T-cell (primary cell): ENCODE measurements around the gene KYAT1. TPM values are rescaled to one million over a fixed set of nuclear protein-coding genes. Genes with fewer than 3 reads are reported as not detected.

ENCODE experiments used
- ATAC-seq, 4 experiments: fragments of 200-7000 bp in 3 of 4; fragments of 150-1000 bp in 1 of 4; cut with Tn5 transposase; replicated peaks in 1 of 4; 1 replicate in 3 of 4; 2 replicates in 1 of 4; pipeline ENCODE4 v1.10.0; 2021; ENCODE audit warnings: moderate library complexity in 3 of 4, mild to moderate bottlenecking in 2 of 4, moderate number of reproducible peaks in 1 of 4
- CTCF ChIA-PET, 2 donors: fragments of 300-600 bp; sonication (Branson Sonifier 250); formaldehyde crosslinking; loops; one replicate each; lab custom pipeline; 2022; ENCODE audit warnings: antibody characterized with exemption in 2 of 2; lab: Charles Lee
- POLR2A ChIA-PET, 2 donors: fragments of 300-600 bp; sonication (Branson Sonifier 250); formaldehyde crosslinking; loops; one replicate each; lab custom pipeline; 2022; ENCODE audit warnings: antibody characterized with exemption in 2 of 2; lab: Charles Lee
- DNase-seq, 35 experiments: peaks; one replicate each; pipeline versions ENCODE4 v3.0.0 to v3.0.0-alpha.2; 2013 to 2023
- H3K27ac ChIP-seq: one replicate; pipeline ENCODE4 v1.5.1; 2013; ENCODE audit warnings: low read length
- H3K27me3 ChIP-seq, 2 experiments: replicated peaks in 1 of 2; 1 replicate in 1 of 2; 2 replicates in 1 of 2; pipeline versions ENCODE4 v1.6.1 to v1.7.0; 2013; ENCODE audit warnings: low read length in 1 of 2, mixed read lengths in 1 of 2; ENCODE audit not compliant: control insufficient read depth in 2 of 2, insufficient read depth in 2 of 2; ENCODE audit errors: extremely low read depth in 1 of 2
- H3K36me3 ChIP-seq, 2 donors: 1 replicate in 1 of 2; 2 replicates in 1 of 2; pipeline versions ENCODE4 v1.6.1 to v1.7.0; 2013; ENCODE audit warnings: low read length in 1 of 2; ENCODE audit not compliant: control insufficient read depth in 2 of 2, insufficient read depth in 1 of 2; ENCODE audit errors: extremely low read depth in 1 of 2
- H3K4me1 ChIP-seq, 2 experiments: 1 replicate in 1 of 2; 2 replicates in 1 of 2; pipeline versions ENCODE4 v1.6.1 to v1.7.0; 2013; ENCODE audit warnings: low read length in 2 of 2, mixed read lengths in 1 of 2; ENCODE audit not compliant: insufficient read depth in 2 of 2, control insufficient read depth in 1 of 2; ENCODE audit errors: extremely low read depth in 1 of 2
- H3K4me3 ChIP-seq, 2 donors: 1 replicate in 1 of 2; 2 replicates in 1 of 2; pipeline versions ENCODE4 v1.5.1 to v1.7.0; 2013; ENCODE audit warnings: mild to moderate bottlenecking in 2 of 2, low read length in 1 of 2, moderate library complexity in 1 of 2; ENCODE audit not compliant: control insufficient read depth in 1 of 2; ENCODE audit errors: extremely low read depth in 1 of 2
- H3K9me3 ChIP-seq: 2 replicates; pipeline ENCODE4 v1.7.0; 2013
- H3K27ac Mint-ChIP-seq, 2 donors: one replicate each; pipeline ENCODE4 v1.8.0; 2020 to 2021; ENCODE audit warnings: mild to moderate bottlenecking in 2 of 2, mixed read lengths in 2 of 2
- H3K27me3 Mint-ChIP-seq, 2 donors: one replicate each; pipeline ENCODE4 v1.8.0; 2021 to 2022; ENCODE audit warnings: mixed read lengths in 2 of 2
- H3K36me3 Mint-ChIP-seq: one replicate; pipeline ENCODE4 v1.8.0; 2021; ENCODE audit warnings: mixed read lengths
- H3K4me1 Mint-ChIP-seq, 3 donors: one replicate each; pipeline ENCODE4 v1.8.0; 2020 to 2022; ENCODE audit warnings: mixed read lengths in 3 of 3, mild to moderate bottlenecking in 1 of 3
- H3K4me3 Mint-ChIP-seq, 3 donors: one replicate each; pipeline ENCODE4 v1.8.0; 2020 to 2022; ENCODE audit warnings: mild to moderate bottlenecking in 3 of 3, mixed read lengths in 3 of 3, moderate library complexity in 3 of 3
- H3K9me3 Mint-ChIP-seq, 3 donors: one replicate each; pipeline ENCODE4 v1.8.0; 2020 to 2022; ENCODE audit warnings: mixed read lengths in 3 of 3
- WGBS: methylation state at CpG from one replicate; pipeline ENCODE4 v1.1.5; 2013; ENCODE audit warnings: missing lambda C conversion rate; ENCODE audit not compliant: insufficient coverage; 5-methylcytosine and 5-hydroxymethylcytosine counted together
- total RNA-seq, 35 experiments: library from RNA in 6 of 35; stranded (reverse) in 6 of 35; fragments of 120-200 nt in 1 of 35; gene quantifications; one replicate each; pipeline versions ENCODE4 v1.2.1 to v1.2.4 and lab custom pipeline; 2013 to 2026

The KYAT1 gene
- total RNA-seq, 5 donors from 2014 or later (not counting 1 experiment from before 2014, with no cell fraction given), result 9.7 to 15.6 (median 11.7) TPM

- Histone ChIP-seq H3K4me1 (peaks cover 6 to 19% of the 10 kb centered on the region in 2 experiments), H3K27me3 (peaks cover 0 to 8% of the 10 kb centered on the region in 2 experiments), H3K4me3 (peak overlapping the region; percentile 12 to 15), H3K36me3 (peaks cover 14 to 19% of the 10 kb centered on the region in 2 donors), H3K9me3 (no peaks in the 10 kb centered on the region), H3K27ac (peak overlapping the region; percentile 12)
- 56% methylated on average over 5 of the region's 32 CpGs for WGBS
- DNase-seq, result peak in 4 of 35 experiments; percentile 7 to 25 (median 19)
- Mint-ChIP-seq H3K9me3 (no peaks in the 10 kb centered on the region), H3K4me3 (peak overlapping the region; percentile 24 to 44 (median 36)), H3K27me3 (no peaks in the 10 kb centered on the region), H3K36me3 (peaks cover 14% of the 10 kb centered on the region), H3K27ac (no peak overlapping the region), H3K4me1 (peaks cover 5 to 20% (median 11%) of the 10 kb centered on the region in 3 donors)
- ChIA-PET POLR2A (interaction anchor here in 1 of 2 donors (0.6 to 0.7 kb wide), 2 partner anchors 89 to 1943 kb away, joined by 3 to 10 read pairs; no protein-coding TSS in a partner anchor), CTCF (interaction anchor here in 1 of 2 donors (0.7 kb wide), 1 partner anchor 43 kb away, joined by 6 read pairs; no protein-coding TSS in a partner anchor)
- peak; percentile 55 to 67 (median 60) for ATAC-seq
Observed at GRCh38 chr9:128921881-128922763, 40.4 kb upstream of the KYAT1 start.

DNA sequence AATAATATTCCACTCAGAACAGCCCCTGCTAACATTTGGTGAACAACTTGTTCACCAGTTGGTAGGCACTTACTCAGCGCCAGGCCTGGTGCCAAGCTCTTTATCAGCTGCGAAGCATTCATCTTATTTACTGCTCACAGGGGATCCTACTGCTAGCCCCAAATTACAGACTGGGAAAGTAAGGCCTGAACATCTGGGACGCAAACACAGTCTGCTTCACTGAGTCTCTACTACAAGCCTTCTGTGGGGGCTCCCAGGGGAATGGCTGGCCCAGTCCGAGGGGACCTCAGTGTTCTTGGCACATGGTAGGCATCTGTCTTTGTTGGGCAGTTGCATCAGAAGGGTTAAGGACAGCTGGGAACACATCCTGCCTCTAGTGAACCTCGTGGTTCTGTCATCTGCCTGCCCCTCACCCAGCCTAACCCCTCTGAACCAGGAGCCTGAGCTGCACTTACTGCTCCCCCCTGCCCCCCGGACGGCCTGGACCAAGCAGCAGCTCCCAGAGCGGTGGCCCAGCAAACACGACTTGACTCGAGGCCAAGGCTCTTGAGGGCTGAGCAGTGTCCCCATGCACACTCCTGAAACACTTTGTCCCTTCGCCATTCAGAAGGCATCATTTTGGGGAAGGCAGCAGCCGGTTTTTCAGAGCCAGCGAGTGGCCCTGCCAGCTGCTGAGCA is 38.8 kb upstream of the KYAT1 start, which contains the start of gene PHYHD1:
Gene PHYHD1, plus strand, starts transcription at position 602 of the 678 bp plus-strand sequence. CDS start 1,342 bp downstream, outside the sequence.
- Mint-ChIP-seq H3K4me1 (peaks cover 0 to 15% (median 7%) of the 10 kb centered on the region in 3 donors), H3K27me3 (no peaks in the 10 kb centered on the region), H3K36me3 (peaks cover 22% of the 10 kb centered on the region), H3K4me3 (peak within 1 kb of the TSS; percentile 24 to 44 (median 36)), H3K27ac (peak within 1 kb of the TSS in 1 of 2 donors; percentile 19), H3K9me3 (no peaks in the 10 kb centered on the region)
- DNase-seq (no peak), ATAC-seq (no peak)
- ChIA-PET CTCF (interaction anchor here in 1 of 2 donors (0.5 kb wide), 1 partner anchor 214 kb away, joined by 5 read pairs; no protein-coding TSS in a partner anchor), POLR2A (no interaction called here)
- Histone ChIP-seq H3K4me1 (peaks cover 2 to 15% of the 10 kb centered on the region in 2 experiments), H3K27me3 (peaks cover 0 to 9% of the 10 kb centered on the region in 2 experiments), H3K9me3 (no peaks in the 10 kb centered on the region), H3K36me3 (peaks cover 18 to 36% of the 10 kb centered on the region in 2 donors), H3K27ac (no peak within 1 kb of the TSS), H3K4me3 (no peak within 1 kb of the TSS)
- 87% methylated on average over 13 of the region's 13 CpGs for WGBS

DNA sequence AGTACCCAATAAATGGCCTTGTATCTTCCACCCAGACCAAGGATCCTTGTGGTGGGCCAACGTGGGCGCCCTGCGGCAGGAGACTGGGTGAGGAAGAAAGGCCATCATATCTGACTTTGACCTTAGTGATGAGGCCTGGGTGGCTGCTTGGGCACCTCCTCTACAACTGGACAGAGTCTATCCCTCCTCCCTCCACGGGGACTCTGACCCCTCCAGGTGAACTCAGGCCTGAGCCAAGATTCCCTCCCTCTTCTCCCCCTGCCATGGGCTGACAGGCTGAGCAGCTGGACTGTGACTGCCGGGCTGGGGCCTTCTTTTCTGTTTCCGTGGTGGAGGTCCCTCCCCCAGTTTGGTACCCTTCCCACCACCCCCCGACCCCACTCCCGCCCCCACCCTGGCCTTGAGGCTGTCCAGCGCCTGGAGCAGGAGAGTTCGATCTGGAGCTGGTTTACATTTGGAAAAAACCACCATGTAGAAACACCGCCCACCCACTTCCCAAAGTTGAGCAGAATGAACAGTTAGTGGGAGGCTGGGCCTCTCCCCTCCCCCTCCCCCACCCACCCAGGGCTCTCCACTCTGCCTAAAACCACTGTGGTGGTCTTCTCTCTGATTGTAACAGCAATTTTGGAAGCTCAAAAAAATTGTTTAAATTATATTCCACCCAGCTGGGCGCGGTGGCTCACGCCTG is 37.8 kb upstream of the KYAT1 start:
- H3K27ac Mint-ChIP-seq, result peak overlapping the region in 1 of 2 donors; percentile 25
- CTCF ChIA-PET, result no interaction called here
- H3K4me1 Mint-ChIP-seq, result peaks cover 0 to 15% (median 12%) of the 10 kb centered on the region in 3 donors
- no peak for DNase-seq
- Histone ChIP-seq H3K4me3 (no peak overlapping the region), H3K36me3 (peaks cover 26 to 42% of the 10 kb centered on the region in 2 donors), H3K27ac (no peak overlapping the region), H3K4me1 (peaks cover 2 to 18% of the 10 kb centered on the region in 2 experiments), H3K9me3 (no peaks in the 10 kb centered on the region), H3K27me3 (peaks cover 0 to 7% of the 10 kb centered on the region in 2 experiments)
- H3K4me3 Mint-ChIP-seq, result no peak overlapping the region
- no peaks in the 10 kb centered on the region for H3K27me3 Mint-ChIP-seq
- 80% methylated on average over 1 of the region's 14 CpGs for WGBS
- no peak for ATAC-seq
- no peaks in the 10 kb centered on the region for H3K9me3 Mint-ChIP-seq
- POLR2A ChIA-PET, result no interaction called here
- H3K36me3 Mint-ChIP-seq, result peaks cover 22% of the 10 kb centered on the region

GRCh38 chr9:128918921-128919320 is 37.2 kb upstream of the KYAT1 start:
- H3K9me3 Mint-ChIP-seq, result no peaks in the 10 kb centered on the region

GRCh38 chr9:128917151-128917849 is 35.5 kb upstream of the KYAT1 start:
- POLR2A ChIA-PET, result interaction anchor here in 1 of 2 donors (0.6 to 0.7 kb wide), 2 partner anchors 19 to 85 kb away, joined by 7 read pairs; no protein-coding TSS in a partner anchor
- CTCF ChIA-PET, result interaction anchor here in 1 of 2 donors (0.6 kb wide), 1 partner anchor 16 kb away, joined by 3 read pairs; no protein-coding TSS in a partner anchor
- peaks cover 30% of the 10 kb centered on the region for H3K36me3 Mint-ChIP-seq
- DNase-seq (no peak), ATAC-seq (no peak)
- peaks cover 2 to 34% of the 10 kb centered on the region in 2 experiments for H3K4me1 ChIP-seq
- peak overlapping the region in 1 of 2 donors; percentile 74 for H3K27ac Mint-ChIP-seq
- H3K36me3 ChIP-seq, result peaks cover 33 to 45% of the 10 kb centered on the region in 2 donors
- no peak overlapping the region for H3K4me3 ChIP-seq
- H3K27me3 ChIP-seq, result peaks cover 0 to 7% of the 10 kb centered on the region in 2 experiments
- 97% methylated on average over 22 of the region's 26 CpGs for WGBS
- peaks cover 10 to 33% (median 28%) of the 10 kb centered on the region in 3 donors for H3K4me1 Mint-ChIP-seq
- no peak overlapping the region for H3K27ac ChIP-seq
- H3K27me3 Mint-ChIP-seq, result no peaks in the 10 kb centered on the region
- no peaks in the 10 kb centered on the region for H3K9me3 ChIP-seq
- H3K4me3 Mint-ChIP-seq, result no peak overlapping the region
- no peaks in the 10 kb centered on the region for H3K9me3 Mint-ChIP-seq

More at GRCh38 chr9:128918921-128919320, 37.2 kb upstream of the KYAT1 start:
- Mint-ChIP-seq H3K4me1 (peaks cover 0 to 19% (median 14%) of the 10 kb centered on the region in 3 donors), H3K27ac (peak overlapping the region in 1 of 2 donors; percentile 25), H3K36me3 (peaks cover 22% of the 10 kb centered on the region), H3K4me3 (no peak overlapping the region), H3K27me3 (no peaks in the 10 kb centered on the region)
- peaks cover 2 to 24% of the 10 kb centered on the region in 2 experiments for H3K4me1 ChIP-seq
- H3K36me3 ChIP-seq, result peaks cover 29 to 43% of the 10 kb centered on the region in 2 donors
- ATAC-seq, result no peak
- no peak overlapping the region for H3K27ac ChIP-seq
- CTCF ChIA-PET, result interaction anchor here in 1 of 2 donors (0.8 kb wide), 1 partner anchor 56 kb away, joined by 3 read pairs; no protein-coding TSS in a partner anchor
- WGBS, result 34% methylated on average over 2 of the region's 2 CpGs
- no peak for DNase-seq
- H3K9me3 ChIP-seq, result no peaks in the 10 kb centered on the region
- no peak overlapping the region for H3K4me3 ChIP-seq
- peaks cover 0 to 7% of the 10 kb centered on the region in 2 experiments for H3K27me3 ChIP-seq
- POLR2A ChIA-PET, result interaction anchor here in 1 of 2 donors (0.7 kb wide), 1 partner anchor 149 kb away, joined by 9 read pairs; no protein-coding TSS in a partner anchor
